GM19463 (cell line): ENCODE measurements around the gene CLMN.

ENCODE experiments used
- ATAC-seq: cut with Tn5 transposase; IDR thresholded peaks from one replicate; pipeline ENCODE4 v1.9.1; 2021; ENCODE audit warnings: mild to moderate bottlenecking, moderate library complexity; ENCODE audit not compliant: unreplicated experiment

The CLMN gene, protein sequence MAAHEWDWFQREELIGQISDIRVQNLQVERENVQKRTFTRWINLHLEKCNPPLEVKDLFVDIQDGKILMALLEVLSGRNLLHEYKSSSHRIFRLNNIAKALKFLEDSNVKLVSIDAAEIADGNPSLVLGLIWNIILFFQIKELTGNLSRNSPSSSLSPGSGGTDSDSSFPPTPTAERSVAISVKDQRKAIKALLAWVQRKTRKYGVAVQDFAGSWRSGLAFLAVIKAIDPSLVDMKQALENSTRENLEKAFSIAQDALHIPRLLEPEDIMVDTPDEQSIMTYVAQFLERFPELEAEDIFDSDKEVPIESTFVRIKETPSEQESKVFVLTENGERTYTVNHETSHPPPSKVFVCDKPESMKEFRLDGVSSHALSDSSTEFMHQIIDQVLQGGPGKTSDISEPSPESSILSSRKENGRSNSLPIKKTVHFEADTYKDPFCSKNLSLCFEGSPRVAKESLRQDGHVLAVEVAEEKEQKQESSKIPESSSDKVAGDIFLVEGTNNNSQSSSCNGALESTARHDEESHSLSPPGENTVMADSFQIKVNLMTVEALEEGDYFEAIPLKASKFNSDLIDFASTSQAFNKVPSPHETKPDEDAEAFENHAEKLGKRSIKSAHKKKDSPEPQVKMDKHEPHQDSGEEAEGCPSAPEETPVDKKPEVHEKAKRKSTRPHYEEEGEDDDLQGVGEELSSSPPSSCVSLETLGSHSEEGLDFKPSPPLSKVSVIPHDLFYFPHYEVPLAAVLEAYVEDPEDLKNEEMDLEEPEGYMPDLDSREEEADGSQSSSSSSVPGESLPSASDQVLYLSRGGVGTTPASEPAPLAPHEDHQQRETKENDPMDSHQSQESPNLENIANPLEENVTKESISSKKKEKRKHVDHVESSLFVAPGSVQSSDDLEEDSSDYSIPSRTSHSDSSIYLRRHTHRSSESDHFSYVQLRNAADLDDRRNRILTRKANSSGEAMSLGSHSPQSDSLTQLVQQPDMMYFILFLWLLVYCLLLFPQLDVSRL

DNA sequence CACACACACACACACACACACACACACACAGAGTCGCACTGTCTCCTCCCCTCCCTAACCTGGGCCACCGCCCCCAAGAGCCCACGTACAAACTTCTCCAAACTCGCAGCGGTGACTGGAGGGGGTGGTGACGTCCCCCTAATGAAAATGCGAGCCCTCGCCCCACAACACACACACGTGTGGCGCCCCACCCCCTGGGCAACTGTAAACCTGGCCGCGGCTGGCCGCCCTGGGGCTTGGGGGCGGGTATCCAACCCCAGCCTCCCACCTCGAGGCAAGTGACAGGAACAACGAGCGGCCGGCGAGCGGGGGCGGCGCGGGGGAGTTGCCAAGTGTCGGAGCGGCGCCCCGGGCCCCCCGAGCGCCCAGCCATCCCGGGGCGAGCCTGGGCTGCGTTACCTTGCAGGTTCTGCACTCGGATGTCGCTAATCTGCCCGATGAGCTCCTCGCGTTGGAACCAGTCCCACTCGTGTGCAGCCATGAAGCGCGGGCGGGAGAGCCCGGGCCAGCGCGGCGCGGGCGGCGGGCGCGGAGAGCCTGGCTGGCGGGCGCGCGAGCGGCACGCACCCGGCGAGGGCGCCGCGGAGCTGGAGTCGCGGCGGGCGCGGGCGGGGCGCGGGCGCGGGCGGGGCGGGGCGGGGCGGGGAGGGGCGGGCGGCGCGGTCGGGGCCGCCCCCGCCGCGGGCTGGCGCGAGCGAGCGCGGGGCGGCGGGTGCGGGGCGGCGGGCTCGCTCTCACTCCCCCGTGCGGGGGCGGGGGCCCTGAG, at the start of gene CLMN:
Gene CLMN (minus strand): TSS at position 597 of the 766 bp plus-strand sequence. CDS start 116 bp downstream, at position 481.
- ATAC-seq: no peak

DNA sequence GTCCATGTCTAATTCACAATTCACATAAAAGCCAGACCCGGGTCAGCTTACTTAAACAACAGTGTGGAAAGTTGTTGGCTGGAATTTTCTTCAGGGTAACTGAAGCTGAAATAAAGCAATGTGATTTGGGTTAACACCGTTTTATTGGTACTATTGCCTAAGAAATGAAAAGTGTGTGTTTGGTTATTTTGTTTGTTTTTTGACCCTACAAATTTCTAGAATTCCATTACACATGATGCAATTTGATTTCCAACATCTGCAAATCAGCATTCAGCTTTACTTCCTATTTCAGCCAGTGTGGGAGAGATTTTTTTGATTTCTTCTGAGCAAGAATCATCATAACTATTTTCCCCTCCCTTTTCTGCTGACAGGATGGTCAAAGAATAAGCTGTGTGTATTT, 45.7 kb upstream of the CLMN start:
- ATAC-seq: no peak

DNA sequence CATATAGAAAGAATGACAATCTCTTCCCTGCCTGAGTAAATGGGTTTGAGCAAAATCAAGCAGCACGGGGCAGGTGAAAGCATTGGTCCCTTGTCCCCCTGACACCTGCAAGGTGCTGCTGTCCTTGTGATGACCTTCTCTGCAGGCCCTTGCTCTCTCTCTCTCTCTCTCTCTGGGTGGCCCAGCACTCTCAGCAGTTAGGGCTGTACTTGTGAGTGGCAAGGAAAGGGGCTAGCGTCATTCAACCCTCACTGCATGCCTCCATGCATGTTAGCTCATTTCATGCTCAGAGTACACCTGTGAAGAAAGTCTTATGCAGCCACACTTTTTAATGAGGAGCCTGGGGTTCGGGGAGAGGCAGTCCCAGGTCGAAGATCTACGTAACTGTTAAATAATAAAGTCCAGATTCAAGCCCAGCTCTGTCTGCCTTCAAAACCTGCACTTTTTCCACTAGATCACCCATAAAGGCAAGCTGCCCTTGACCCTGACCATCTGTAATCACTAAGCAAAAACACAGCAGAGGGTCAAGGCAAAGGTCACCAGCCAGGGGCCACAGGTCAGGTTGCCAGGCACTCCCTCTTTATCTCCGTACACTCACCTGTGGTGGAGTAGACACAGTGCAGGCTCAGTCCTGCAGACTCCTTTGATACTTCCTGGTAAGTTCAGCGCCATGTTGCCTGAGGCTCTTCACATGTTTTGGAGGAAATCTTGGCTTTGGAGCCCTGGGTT, 44.9 kb upstream of the CLMN start:
- ATAC-seq: no peak

DNA sequence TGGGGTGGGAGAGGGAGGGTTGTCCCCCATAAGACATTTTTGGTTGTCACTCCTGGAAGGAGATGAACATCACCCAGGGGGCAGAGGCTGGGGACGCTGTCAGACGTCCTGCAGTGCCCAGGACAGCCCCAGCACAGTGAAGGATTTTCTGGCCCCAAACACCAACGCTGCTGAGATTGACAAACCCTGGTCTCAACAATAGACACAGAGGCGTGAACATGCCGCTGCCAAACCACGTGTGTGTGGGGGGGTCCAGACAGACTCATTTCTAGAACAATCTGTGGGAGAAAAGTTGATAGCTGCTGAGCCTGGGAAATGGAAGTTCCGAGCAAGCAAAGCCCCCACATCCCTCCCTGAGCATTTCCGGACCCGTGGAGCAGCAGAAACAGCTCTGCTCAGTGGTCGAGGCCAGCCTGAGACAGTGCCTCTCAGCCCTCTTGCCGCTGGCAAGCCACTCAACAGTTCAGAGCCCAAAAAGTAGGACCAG, 43.8 kb upstream of the CLMN start:
- ATAC-seq: no peak

DNA sequence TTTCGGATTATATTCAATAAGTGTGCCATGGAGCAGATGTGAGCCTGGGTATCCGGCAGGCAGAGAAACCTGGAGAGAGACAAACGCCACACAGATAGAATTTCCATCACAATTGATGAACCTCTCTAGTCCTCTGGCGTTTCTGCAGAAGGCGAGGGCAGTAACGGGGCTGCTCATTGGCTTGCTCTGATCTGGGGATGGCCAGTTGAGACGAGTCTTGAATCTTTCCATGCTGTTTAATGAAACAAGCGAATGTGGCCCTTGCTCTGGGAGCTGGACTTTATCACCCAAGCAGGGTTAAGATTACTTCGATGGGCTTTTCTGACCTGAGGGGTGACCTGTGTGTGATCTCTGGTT, 42.4 kb upstream of the CLMN start:
- ATAC-seq: no peak

DNA sequence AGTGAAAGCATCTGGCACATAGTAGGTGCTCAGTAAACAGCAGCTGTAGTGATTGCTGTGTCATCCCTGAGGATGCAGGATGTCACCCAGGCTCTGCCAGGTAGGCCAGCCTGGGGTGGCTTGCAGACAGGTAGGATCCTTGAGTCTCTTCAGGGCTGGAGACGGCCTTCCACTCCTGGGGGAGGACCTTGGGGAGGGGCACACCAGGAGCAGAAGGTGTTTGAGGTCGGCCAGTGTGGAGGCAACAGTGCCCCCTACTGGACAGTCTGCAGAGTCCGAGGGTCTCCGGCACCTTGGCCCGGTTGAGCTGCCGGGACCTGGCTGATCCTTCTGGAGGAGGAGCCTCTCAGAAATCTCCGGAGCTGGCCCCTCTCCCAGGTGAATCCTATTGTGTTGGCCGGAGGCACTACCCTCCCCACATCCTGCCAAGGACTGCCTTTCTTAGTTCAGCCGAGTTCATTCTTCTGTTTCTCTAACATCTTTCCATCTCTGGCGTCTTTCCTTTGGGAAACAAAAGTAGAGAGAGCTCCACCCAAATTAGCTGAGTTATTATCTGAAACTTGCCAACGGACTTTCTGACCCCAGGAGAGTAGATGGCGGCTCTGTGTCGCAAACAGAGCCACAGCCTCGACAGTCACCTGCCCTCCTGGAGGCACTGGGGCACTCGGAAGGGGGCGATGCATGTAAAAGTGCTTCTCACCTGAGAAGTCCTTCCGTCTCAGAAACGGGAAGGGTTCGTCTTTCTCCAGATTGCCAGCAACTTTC, 41.8 kb upstream of the CLMN start:
- ATAC-seq: peak; percentile 47

DNA sequence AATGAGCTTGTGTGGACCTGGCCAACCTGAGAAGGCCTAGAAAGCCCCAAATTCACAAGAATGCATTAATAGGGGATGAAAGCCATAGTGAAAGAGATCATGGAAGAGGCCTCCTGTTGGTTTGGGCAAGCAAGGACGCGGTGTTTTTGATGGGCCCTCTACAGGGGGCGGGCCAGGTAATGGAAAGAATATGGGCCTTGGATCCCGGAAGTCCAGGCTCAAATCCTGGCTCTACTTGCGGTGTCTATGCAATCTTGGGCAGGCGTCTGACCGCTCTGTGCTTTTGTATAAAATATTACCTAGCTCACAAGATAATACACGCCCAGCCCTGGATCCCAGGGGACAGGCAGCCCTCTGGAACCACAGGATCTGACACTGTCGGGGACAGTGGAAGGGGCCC, 41.1 kb upstream of the CLMN start:
- no peak for ATAC-seq

DNA sequence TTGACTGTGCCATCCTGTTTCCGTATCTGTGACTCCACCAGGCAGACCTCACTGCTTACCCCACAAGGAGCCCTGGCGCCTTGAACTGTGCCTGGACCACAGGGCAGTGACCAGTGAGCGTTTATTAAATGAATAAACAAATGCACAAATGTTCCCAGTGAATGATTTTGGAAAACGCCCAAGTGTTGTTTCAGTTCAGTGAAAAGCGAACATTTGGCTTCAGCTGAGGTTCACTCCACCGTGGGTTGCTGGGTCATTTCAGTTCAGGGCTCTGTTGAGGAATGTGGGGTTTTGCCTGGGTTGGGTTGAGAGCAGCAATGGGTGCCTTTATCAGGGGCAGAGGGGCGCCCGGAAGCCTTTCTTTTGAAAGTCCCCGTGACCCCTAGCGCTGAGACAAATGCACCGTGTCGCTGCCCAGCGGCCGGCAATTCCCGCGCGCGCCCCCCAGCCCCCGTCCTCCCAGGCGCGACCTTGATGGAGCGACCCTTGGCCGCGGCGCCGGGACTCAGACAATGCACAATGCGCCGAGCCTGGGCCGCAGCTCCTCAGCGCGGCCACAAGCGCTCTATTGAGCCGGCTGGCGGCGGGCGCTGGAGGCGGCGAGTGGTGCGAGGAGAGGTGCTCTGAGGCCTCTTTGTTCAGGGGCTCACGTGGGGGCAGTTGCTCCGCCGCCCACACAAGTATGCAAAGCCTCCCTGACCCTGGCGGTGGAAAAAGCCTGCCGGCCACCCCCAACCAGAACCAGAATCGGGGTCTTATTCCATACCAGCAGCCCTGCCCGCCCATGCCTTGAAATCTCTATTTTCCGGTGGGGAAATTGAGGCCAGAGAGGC, 40.5 kb upstream of the CLMN start:
- ATAC-seq: no peak

DNA sequence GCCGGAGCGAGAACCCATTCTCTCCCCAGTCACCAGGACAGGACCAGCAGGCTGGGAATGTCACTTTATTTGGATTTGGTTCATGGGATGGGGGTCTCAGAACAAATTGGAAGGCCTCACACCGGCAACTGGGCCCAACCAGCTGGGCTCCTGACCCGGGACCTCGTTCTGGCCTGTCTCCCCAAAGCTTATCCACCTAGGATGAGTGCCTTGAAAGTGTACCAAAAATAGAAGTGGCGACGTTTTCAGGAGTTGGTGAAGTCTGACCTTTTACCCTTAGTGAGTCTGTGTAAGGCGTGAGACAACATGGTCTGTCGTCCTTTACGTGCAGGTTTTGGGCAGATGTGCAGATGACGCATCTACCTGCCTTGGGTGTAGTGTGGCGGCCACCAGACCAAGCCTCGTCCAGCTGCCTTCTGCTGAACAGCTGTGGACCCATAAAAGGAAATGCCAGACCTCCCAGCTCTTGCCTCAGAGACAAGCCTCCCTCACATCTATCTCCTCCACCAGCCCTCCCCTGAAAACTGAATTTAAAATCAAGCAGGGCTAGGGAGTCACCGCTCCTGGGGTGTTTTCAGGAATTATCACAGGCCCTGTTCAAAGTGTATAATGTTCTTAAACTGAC, 36.6 kb upstream of the CLMN start:
- no peak for ATAC-seq

DNA sequence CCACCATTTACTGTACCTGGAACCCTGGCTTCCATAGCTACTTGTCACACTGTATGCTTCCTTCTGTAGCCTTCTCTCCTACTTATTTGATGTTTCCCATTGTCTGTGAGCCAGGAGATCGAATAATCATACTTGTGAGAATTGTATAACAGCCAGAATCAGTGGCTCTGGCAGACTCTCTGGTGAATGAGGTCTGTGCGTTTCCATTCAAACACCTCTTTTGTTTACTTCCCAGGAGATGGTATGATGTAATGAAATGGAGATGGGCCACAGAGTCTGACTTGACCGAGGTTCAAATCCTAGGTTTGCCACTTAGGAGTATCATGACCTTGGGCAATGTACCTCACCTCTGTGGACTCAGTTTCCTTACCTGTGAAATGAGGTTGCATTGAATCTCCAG, 35.7 kb upstream of the CLMN start:
- no peak for ATAC-seq

DNA sequence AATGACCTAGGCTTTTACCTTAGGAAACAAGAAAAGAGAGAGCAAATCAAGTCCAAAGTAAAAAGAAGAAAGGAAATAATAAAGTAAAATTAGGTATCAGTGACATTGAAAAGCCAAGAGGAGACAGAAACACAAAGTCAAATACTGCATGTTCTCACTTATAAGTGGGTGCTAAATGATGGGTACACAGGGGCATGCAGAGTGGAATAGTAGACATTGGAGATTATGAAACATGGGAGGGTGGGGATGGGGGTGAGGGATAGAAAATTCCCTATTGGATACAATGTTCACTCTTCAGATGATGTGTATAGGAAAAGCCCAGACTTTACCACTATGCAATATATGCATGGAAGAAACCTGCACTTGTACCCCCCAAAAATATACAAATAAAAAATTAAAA, 35.1 kb upstream of the CLMN start:
- ATAC-seq: no peak

DNA sequence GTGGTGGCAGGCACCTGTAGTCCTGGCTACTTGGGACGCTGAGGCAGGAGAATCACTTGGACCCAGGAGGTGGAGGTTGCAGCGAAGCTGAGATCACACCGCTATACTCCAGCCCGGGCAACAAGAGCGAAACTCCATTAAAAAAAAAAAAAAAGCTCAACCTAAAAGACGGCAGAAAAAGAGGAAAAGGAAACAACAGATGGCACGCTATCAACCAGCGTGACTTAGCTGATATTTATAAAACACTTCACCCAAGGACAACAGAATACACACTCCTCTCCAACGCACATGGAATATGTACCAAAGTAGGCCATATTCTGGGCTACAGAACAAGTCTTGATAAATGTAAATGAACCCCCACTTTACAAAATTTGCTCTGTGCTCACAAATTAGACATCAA, 34.0 kb upstream of the CLMN start:
- no peak for ATAC-seq

DNA sequence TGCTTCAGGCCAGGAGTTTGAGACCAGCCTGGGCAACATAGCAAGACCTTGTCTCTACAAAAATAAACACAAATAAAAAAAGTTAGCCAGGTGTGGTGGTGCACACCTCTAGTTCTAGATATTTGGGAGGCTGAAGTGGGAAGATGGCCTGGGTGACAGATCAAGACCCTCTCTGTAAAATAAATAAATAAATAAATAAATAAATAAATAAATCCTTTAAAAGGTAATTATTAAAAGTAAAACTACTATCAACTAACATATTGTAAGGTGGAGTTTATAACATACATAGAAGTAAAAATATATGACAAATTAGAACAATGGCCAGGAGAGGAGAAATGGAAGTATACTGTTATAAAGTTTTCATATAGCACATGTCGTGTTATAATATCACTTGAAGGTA, 33.3 kb upstream of the CLMN start:
- ATAC-seq: no peak

DNA sequence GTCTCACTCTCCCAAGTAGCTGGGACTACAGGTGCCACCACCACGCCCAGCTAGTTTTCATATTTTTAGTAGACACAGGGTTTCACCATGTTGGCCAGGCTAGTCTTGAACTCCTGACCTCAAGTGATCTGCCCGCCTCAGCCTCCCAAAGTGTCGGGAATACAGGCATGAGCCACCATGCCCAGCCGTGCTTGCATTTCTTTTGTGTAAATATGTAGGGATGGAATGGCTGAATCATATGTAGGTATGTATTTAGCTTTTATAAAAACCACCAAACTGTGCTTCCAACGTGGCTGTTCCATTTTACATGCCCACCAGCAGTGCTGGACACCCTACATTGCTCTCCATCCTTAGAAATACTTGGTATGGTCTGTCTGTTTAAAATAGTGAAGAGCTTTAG, 32.8 kb upstream of the CLMN start:
- ATAC-seq: no peak

DNA sequence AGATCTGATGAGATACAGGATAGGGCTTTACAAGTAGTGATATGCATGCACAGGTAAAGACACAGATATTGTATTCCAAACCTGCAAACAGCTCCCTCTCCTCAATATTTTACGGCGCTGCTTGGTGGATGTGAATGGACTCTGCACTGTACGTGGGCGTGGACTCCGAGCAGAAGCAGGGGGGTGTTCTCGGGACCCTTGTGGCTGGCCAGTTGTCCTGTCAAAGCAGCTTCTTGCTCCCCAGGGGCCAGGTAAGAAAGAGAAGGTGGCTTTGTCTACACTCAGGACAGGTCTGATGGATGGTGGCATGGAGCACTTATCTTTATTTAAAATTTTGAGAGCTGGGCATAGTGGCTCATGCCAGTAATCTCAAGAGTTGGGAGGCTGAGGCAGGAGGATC, 29.5 kb upstream of the CLMN start:
- ATAC-seq: no peak

DNA sequence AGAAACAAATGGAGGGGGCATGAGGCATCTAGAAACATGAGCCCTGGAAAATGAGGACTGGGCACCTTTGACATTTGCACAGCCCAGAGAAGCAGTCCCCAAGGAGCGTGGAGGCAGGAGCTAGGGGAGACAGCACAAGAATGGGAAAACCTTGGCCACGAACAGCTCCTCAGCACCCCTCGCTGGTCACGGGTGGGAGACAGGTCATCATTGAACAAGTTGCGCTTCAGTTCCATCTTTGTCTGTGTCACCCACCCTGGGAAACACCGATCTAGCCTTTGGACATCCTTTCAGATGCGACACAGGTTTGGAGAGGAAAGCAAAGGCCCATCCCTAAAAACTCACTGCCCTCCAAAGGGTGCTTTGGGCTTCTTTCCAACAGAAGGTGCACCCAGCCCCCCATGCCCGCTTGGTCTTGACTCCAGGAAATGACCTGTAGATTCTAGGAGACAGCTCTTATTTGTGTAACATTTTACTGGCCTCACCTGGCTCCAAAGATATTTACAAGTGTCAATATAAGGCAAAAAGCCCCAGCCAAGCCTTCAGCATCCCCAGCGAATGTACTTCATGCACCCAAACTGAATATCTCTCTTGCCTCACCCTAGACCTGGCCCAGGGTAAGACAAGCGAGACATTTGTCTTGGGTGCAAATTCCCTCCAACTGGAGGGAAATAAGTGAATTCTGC, 28.8 kb upstream of the CLMN start:
- ATAC-seq: no peak

DNA sequence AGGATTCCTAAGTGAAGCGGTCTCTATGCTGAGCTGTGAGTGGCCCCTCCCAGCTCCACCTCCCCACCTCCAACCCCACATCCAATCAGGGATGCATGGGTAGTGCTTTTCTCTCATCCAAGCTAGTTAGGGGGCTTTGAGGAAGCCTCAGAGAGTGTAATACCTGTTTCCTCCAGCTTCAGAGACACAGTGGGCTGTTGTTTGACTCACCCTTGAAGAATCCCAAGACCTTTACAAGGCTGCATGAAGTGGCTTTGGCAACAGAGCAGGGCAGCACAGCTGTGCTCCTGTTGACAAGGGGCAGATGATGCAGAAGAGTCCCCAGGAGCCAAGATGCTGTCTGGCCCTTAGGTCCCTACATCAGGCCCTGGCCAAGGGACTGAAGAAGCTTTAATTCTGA, 27.1 kb upstream of the CLMN start:
- no peak for ATAC-seq

DNA sequence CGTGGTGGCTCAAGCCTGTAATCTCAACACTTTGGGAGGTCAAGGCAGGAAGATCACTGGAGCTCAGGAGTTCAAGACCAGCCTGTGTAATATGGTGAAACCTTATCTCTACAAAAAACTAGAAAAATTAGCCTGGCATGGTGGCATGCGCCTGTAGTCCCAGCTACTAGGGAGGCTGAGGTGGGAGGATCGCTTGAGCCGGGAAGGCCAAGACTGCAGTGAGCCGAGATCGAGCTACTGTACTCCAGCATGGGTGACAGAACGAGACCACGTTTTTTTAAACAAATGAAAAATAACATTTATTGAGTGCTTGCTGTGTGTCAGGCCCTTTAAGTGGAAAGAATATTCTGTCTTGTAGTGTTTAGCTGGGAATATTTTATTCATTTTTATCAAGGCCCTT, 26.6 kb upstream of the CLMN start:
- ATAC-seq: no peak
